Karpas-422 (cell line): Measurements from ENCODE around the gene ZRANB2. TPM values are rescaled to one million over a fixed set of nuclear protein-coding genes. Genes with fewer than 3 reads are reported as not detected.

ENCODE experiments used
- DNase-seq: peaks from one replicate; pipeline ENCODE4 v3.0.0-alpha.2; 2015
- H2AFZ ChIP-seq: fragments of 200-600 bp; sonication (generic); 2 replicates; pipeline ENCODE4 v1.6.1; 2014; ENCODE audit warnings: antibody characterized with exemption, low read length, mixed read lengths
- H3K27ac ChIP-seq: fragments of 200-600 bp; sonication (generic); 2 replicates; pipeline ENCODE4 v1.5.1; 2014; ENCODE audit warnings: mild to moderate bottlenecking, low read length, moderate library complexity
- H3K27me3 ChIP-seq: fragments of 200-600 bp; sonication (generic); 2 replicates; pipeline ENCODE4 v1.6.1; 2014; ENCODE audit warnings: low read length, mixed read lengths
- H3K36me3 ChIP-seq: fragments of 200-600 bp; sonication (generic); 2 replicates; pipeline ENCODE4 v1.6.1; 2014; ENCODE audit warnings: low read length, mixed read lengths; ENCODE audit not compliant: insufficient read depth
- H3K4me1 ChIP-seq: fragments of 200-600 bp; sonication (generic); 2 replicates; pipeline ENCODE4 v1.6.1; 2014; ENCODE audit warnings: mild to moderate bottlenecking, low read length, mixed read lengths
- H3K4me2 ChIP-seq: fragments of 200-600 bp; sonication (generic); 2 replicates; pipeline ENCODE4 v1.6.1; 2014; ENCODE audit warnings: low read length, low read depth, mild to moderate bottlenecking; ENCODE audit not compliant: poor library complexity, severe bottlenecking
- H3K4me3 ChIP-seq: fragments of 200-600 bp; sonication (generic); 2 replicates; pipeline ENCODE4 v1.5.1; 2014; ENCODE audit warnings: mild to moderate bottlenecking, antibody characterized with exemption, low read length, mixed read lengths
- H3K79me2 ChIP-seq: fragments of 200-600 bp; sonication (generic); 2 replicates; pipeline ENCODE4 v1.6.1; 2014; ENCODE audit warnings: mild to moderate bottlenecking, low read length, mixed read lengths
- H3K9ac ChIP-seq: fragments of 200-600 bp; sonication (generic); 2 replicates; pipeline ENCODE4 v1.6.0; 2014; ENCODE audit warnings: low read length
- H3K9me2 ChIP-seq: fragments of 200-600 bp; sonication (generic), shearing (Covaris generic); replicated peaks from 2 replicates; pipeline ENCODE4 v1.6.0; 2014; ENCODE audit warnings: mild to moderate bottlenecking, low read length, moderate library complexity; ENCODE audit not compliant: insufficient read depth
- H3K9me3 ChIP-seq: fragments of 300-700, 200-600 bp; sonication (generic); 2 replicates; pipeline ENCODE4 v1.6.1; 2014; ENCODE audit warnings: low read length, mixed read lengths
- H4K20me1 ChIP-seq: fragments of 200-600 bp; sonication (generic); 2 replicates; pipeline ENCODE4 v1.6.1; 2014; ENCODE audit warnings: mild to moderate bottlenecking, antibody characterized with exemption, low read length, low read depth; ENCODE audit not compliant: insufficient read depth
- total RNA-seq: library from RNA; depleted of rRNA; stranded (reverse); fragments of >200 nt; shearing (Covaris generic); gene quantifications from 2 replicates; pipeline ENCODE4 v1.2.3, GENCODE V29; 2014; ENCODE audit warnings: low replicate concordance

ZRANB2 gene
- total RNA-seq, 1 experiment from 2014 or later, result 128 TPM

- Histone ChIP-seq H3K27ac (no peak overlapping the region), H3K4me2 (no peak overlapping the region), H3K9me3 (no peaks in the 10 kb centered on the region), H3K9me2 (no peaks in the 10 kb centered on the region), H3K9ac (no peak overlapping the region), H3K4me1 (no peaks in the 10 kb centered on the region), H3K79me2 (no peaks in the 10 kb centered on the region), H3K27me3 (no peaks in the 10 kb centered on the region), H4K20me1 (no peaks in the 10 kb centered on the region), H2AFZ (no peak overlapping the region), H3K36me3 (no peaks in the 10 kb centered on the region), H3K4me3 (no peak overlapping the region)
- no peak for DNase-seq
Measured at GRCh38 chr1:71094913-71095312, 14.1 kb upstream of the ZRANB2 start.

- no peak overlapping the region for H3K27ac ChIP-seq
- H3K27me3 ChIP-seq, result no peaks in the 10 kb centered on the region
- H3K79me2 ChIP-seq, result no peaks in the 10 kb centered on the region
- no peak overlapping the region for H3K4me2 ChIP-seq
- H3K4me3 ChIP-seq, result no peak overlapping the region
- no peak overlapping the region for H3K9ac ChIP-seq
- H3K36me3 ChIP-seq, result no peaks in the 10 kb centered on the region
- no peaks in the 10 kb centered on the region for H3K4me1 ChIP-seq
- DNase-seq, result peak; percentile 47
- H3K9me3 ChIP-seq, result no peaks in the 10 kb centered on the region
- H3K9me2 ChIP-seq, result no peaks in the 10 kb centered on the region
- no peaks in the 10 kb centered on the region for H4K20me1 ChIP-seq
- H2AFZ ChIP-seq, result no peak overlapping the region
Measured at GRCh38 chr1:71093938-71094337, 13.1 kb upstream of the ZRANB2 start.

- no peaks in the 10 kb centered on the region for H3K9me3 ChIP-seq
- H3K4me2 ChIP-seq, result no peak overlapping the region
- H3K36me3 ChIP-seq, result no peaks in the 10 kb centered on the region
- no peaks in the 10 kb centered on the region for H3K4me1 ChIP-seq
- H2AFZ ChIP-seq, result no peak overlapping the region
- DNase-seq, result no peak
- no peaks in the 10 kb centered on the region for H3K79me2 ChIP-seq
- no peaks in the 10 kb centered on the region for H3K9me2 ChIP-seq
- H3K27me3 ChIP-seq, result no peaks in the 10 kb centered on the region
- no peak overlapping the region for H3K27ac ChIP-seq
- H3K4me3 ChIP-seq, result no peak overlapping the region
- no peaks in the 10 kb centered on the region for H4K20me1 ChIP-seq
- H3K9ac ChIP-seq, result no peak overlapping the region
Measured at GRCh38 chr1:71089536-71090270, 8.9 kb upstream of the ZRANB2 start.

GRCh38 chr1:71088645-71089287, 7.9 kb upstream of the ZRANB2 start:
- DNase-seq, result no peak
- no peaks in the 10 kb centered on the region for H3K9me2 ChIP-seq
- H2AFZ ChIP-seq, result no peak overlapping the region
- no peaks in the 10 kb centered on the region for H3K79me2 ChIP-seq
- H4K20me1 ChIP-seq, result no peaks in the 10 kb centered on the region
- H3K36me3 ChIP-seq, result no peaks in the 10 kb centered on the region
- H3K4me1 ChIP-seq, result no peaks in the 10 kb centered on the region
- H3K9me3 ChIP-seq, result no peaks in the 10 kb centered on the region
- H3K9ac ChIP-seq, result no peak overlapping the region
- H3K4me3 ChIP-seq, result no peak overlapping the region
- no peaks in the 10 kb centered on the region for H3K27me3 ChIP-seq
- no peak overlapping the region for H3K4me2 ChIP-seq
- no peak overlapping the region for H3K27ac ChIP-seq

- Histone ChIP-seq H3K27me3 (no peaks in the 10 kb centered on the region), H3K79me2 (no peaks in the 10 kb centered on the region), H3K4me1 (no peaks in the 10 kb centered on the region), H3K4me3 (no peak overlapping the region), H2AFZ (no peak overlapping the region), H3K27ac (no peak overlapping the region), H3K9ac (no peak overlapping the region), H3K9me2 (no peaks in the 10 kb centered on the region), H3K4me2 (no peak overlapping the region), H4K20me1 (no peaks in the 10 kb centered on the region), H3K9me3 (no peaks in the 10 kb centered on the region), H3K36me3 (no peaks in the 10 kb centered on the region)
- DNase-seq, result no peak
Measured at GRCh38 chr1:71087713-71088112, 6.9 kb upstream of the ZRANB2 start.

GRCh38 chr1:71087060-71087459, 6.2 kb upstream of the ZRANB2 start:
- Histone ChIP-seq H3K36me3 (no peaks in the 10 kb centered on the region), H3K9me3 (no peaks in the 10 kb centered on the region), H2AFZ (no peak overlapping the region), H3K4me3 (no peak overlapping the region), H3K4me2 (no peak overlapping the region), H3K27me3 (no peaks in the 10 kb centered on the region), H3K9ac (no peak overlapping the region), H3K27ac (no peak overlapping the region), H3K79me2 (no peaks in the 10 kb centered on the region), H3K9me2 (0 out of 2 replicates have a peak, but pooled peaks cover 3% of the 10 kb centered on the region), H3K4me1 (peaks cover 3% of the 10 kb centered on the region), H4K20me1 (no peaks in the 10 kb centered on the region)
- DNase-seq, result no peak

- H3K4me1 ChIP-seq, result peaks cover 10% of the 10 kb centered on the region
- H3K9ac ChIP-seq, result no peak overlapping the region
- H3K27me3 ChIP-seq, result no peaks in the 10 kb centered on the region
- no peaks in the 10 kb centered on the region for H4K20me1 ChIP-seq
- H3K9me3 ChIP-seq, result no peaks in the 10 kb centered on the region
- H3K4me2 ChIP-seq, result no peak overlapping the region
- no peaks in the 10 kb centered on the region for H3K36me3 ChIP-seq
- no peak overlapping the region for H2AFZ ChIP-seq
- 0 out of 2 replicates have a peak, but pooled peaks cover 6% of the 10 kb centered on the region for H3K9me2 ChIP-seq
- DNase-seq, result no peak
- H3K27ac ChIP-seq, result no peak overlapping the region
- no peak overlapping the region for H3K4me3 ChIP-seq
- H3K79me2 ChIP-seq, result no peaks in the 10 kb centered on the region
Measured at GRCh38 chr1:71086331-71086730, 5.5 kb upstream of the ZRANB2 start.

- Histone ChIP-seq H3K36me3 (peaks cover 12% of the 10 kb centered on the region; the same call in 1 of the 2 replicates), H3K4me1 (peaks cover 25% of the 10 kb centered on the region), H4K20me1 (peaks cover 16% of the 10 kb centered on the region), H3K4me2 (no peak overlapping the region), H3K4me3 (no peak overlapping the region), H3K9ac (no peak overlapping the region), H2AFZ (no peak overlapping the region), H3K9me3 (no peaks in the 10 kb centered on the region), H3K79me2 (peaks cover 26% of the 10 kb centered on the region), H3K9me2 (0 out of 2 replicates have a peak, but pooled peaks cover 6% of the 10 kb centered on the region), H3K27ac (no peak overlapping the region), H3K27me3 (no peaks in the 10 kb centered on the region)
- DNase-seq, result no peak
Measured at GRCh38 chr1:71083271-71083670, 2.4 kb upstream of the ZRANB2 start.
